ENCODE measurements around the gene TRAPPC1.

The TRAPPC1 gene

DNA sequence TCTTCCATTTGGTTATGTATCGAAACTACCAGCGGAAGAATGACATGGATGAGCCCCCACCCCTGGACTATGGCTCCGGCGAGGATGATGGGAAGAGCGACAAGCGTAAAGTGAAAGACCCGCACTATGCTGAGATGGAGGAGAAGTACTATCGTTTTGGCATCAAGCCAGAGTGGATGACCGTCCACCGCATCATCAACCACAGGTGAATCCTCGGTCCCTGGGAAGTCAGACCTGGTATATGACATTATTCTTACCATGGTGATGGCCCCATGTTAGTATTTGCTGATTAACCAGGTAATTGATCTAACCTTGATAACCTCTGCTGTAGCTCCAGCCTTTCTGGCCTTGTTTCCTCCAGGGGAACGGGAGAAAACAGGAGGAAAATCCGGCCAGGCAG lies 34.7 kb downstream of the TRAPPC1 start:
- no peak for DNase-seq

DNA sequence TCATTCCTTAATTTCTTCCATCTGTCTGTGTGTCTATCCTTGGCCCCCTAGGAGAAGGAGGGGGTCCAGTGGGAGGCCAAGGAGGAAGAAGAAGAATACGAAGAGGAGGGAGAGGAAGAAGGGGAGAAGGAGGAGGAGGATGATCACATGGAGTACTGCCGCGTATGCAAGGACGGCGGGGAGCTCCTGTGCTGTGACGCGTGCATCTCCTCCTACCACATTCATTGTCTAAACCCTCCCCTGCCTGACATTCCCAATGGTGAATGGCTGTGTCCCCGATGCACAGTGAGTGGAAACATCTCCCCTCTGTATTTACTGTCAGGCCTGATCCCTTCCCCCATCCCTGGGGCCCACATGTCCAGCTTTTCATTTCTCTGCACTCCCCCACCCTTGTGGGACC lies 36.9 kb downstream of the TRAPPC1 start:
- no peak for DNase-seq

DNA sequence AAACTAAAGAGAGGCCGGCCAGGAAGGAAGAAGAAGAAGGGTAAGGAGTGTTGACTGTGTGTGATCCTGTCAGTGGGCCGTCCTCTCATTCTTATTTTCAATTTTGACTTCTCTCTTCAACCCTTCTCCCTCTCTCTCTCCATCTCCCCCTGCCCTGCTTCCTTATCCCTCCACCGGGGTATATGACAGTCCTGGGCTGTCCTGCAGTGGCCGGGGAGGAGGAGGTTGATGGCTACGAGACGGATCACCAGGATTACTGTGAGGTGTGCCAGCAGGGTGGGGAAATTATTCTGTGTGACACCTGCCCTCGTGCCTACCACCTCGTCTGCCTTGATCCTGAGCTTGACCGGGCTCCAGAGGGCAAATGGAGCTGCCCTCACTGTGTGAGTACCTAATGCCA lies 37.5 kb downstream of the TRAPPC1 start:
- no peak for DNase-seq

DNA sequence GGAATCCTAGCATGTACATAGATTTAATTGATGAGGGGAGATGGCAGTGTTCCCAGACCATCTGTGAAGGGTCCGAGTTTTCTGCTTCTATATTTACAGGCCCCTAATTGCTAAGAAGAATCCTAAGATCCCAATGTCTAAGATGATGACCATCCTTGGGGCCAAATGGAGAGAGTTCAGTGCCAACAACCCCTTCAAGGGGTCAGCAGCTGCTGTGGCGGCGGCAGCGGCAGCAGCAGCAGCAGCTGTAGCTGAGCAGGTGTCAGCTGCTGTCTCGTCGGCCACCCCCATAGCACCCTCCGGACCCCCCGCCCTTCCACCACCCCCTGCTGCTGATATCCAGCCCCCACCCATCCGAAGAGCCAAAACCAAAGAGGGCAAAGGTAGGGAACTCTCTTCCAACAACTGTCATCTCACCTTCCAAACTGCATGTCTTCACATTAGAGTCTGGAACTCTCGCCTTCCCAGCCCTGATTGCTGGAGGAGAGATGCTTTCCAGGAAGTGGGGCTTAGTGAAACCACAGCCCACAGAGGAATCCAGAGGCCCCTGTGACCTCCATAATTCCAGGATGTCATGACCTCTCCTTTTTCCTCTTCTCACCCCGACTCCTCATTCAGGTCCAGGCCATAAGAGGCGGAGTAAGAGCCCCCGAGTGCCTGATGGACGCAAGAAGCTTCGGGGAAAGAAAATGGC lies 38.4 kb downstream of the TRAPPC1 start:
- no peak for DNase-seq

DNA sequence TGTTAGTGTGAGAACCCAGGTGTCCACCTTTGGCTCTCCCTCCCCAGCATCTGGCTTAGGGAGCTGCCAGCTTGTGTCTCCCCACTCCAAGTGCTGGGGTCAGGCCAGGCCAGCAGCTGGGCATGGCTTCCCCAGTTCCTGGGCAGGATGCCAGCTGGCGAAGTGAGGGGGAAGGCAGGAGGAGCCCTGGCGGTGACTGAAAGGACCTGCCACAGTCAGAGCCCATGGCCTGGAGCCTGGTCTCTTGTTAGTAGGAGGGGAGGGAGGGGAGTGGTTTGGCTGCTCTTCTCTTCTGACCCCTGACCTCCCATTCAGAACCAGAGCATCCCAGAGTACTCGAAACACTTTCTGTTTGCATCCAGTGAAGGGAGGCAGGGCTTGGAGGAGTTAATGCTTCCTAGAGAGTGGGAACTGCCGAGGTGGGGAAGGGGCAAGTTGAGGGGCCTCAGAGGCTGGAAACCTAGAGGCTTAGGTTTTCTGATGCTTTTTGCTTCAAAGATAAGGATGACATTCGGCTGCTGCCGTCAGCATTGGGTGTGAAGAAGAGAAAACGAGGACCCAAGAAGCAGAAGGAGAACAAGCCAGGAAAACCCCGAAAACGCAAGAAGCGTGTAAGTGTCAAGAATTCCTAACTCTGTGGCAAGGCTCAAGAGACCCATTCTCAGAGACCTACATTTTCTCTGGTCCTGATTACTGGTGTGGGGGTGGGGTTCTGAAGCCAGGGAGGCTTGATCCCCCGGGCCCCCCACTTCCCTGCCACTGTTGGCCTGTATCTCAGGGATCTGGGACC lies 42.4 kb downstream of the TRAPPC1 start:
- peak in 1 of 6 experiments; percentile 36 for DNase-seq

DNA sequence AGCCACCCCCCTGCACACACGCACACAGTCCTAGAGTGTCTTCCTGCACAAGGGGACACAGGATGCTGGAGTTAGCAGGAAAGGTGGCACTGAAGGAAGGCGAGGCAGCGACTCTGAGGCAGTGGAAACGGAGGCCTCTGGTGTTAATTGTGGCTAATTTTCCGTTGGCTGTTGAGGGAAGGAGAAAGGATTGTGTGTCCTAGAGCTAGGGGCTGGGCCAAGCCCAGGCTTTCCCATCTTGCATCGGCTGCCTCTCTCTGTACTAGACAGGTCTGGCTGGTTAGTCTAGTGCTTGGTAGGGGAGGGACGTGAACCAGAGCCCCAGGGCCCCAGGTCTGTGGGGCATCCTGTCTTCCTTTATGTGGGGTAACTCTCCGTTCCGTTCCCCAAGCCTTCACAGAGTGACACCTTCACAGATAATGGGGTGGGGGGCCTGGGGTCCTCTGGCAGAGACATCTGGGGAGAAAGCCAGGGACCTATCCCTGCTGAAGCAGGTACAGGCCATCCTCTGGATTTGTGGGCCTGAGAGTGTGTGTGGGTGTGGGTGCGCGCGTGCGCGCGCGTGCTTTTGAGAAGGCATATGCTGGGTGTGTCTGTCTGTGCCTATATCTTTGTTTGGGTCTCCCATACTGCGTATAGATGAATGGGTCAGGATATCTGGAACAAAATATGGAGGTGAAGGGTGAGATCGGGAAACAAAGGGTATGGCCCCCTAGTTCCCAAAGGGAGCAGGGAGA lies 43.4 kb downstream of the TRAPPC1 start, which contains the start of gene CHD3:
CHD3 (plus strand) TSS at position 606 of the 737 bp plus-strand sequence. CDS start 212 bp downstream, outside the sequence.
- DNase-seq = peak; percentile 17 to 53 (median 44)

DNA sequence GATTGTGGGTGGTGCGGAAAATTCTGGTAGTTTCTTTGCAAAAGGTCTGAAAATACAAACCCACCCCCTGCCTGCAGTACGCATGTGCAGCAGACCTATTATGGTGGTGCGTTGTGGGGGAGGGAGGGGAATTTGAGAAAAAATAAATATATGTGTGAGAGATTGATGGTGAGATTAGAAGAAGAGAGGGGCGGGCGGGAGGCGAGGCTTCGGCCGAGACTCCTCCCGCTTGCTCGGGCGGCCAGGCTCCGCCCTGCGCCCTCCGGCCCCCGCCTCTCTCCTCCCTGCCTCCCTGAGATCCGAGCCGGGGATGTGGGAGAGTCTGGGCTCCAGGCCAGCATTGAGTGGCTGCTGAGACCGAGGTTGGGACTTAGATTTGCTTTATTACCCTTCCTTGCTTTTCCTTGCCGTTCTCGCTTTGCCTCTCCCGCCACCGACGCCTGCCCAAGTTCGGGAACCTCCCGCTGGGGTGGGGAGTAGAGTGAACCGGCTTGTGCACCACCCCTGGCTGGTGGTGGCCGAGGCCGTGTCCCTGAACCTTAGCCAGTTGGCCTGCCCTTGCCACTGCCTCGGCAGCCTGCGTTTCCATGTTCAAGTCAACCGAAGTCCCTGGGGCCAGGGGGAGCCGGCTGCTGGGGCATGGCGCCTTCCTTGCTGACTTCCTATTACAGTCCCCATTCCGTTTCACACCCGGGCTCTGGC lies 44.1 kb downstream of the TRAPPC1 start:
- DNase-seq = peak; percentile 71 to 95 (median 92)

DNA sequence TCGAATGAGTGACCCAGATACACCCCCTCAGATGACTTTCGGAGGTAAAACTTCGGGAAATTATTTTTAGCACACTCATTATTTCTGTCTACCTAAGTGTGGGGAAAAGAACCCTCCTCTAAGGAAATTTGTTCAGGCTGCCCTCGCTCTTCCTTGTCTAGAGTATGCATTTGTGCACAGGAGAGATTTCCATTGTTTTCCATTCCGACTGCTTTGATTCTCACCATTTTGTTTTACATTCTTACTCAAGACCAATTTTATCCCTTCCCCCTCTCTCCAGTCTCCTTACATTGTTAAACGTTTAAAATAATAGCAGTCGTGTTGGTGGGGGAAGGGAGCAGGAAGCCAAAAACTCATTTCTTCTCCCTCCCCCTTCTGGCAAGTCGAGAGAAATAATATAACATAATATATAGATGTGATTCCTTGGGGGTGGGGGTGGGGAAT lies 44.7 kb downstream of the TRAPPC1 start:
- DNase-seq = no peak

DNA sequence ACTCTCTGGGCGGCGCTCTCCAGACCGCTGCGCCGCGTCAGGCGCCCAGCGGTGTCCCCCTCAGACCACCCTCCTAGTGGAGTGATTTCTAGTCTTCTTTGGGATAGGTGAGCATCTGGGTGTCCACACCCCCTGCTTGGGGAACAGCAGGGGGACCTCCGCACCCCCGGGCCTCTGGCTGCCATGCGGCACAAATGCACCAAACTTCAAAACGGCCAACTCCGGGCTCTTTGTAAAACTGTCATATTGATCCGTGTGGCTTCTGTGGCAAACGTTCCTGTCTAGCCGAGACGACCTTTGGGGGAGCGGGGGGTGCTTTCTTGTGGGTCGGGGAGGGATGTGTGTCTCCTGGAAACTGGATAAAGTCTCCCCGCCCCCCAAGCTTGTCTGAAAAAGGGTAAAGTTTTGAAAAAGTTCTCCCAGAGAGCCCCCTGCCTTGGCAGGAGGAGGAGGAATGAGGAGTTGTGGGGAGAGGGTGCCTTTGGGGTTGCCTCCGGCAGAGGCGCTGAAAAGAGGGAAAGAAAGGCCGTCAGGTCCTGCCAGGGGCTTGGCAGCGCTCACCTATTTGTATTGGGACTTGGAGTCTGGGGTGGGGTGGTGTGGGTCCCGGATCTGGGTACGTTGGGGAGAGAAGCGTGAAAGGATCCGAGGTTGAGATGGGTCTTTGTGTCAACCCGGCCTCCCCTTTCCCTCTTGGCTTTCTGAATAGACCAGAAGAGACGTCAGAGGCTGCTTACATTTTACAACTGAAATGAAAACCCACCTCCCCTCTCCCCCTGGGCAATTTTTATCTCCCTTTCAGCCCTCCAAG lies 45.3 kb downstream of the TRAPPC1 start:
- peak; percentile 64 to 77 (median 66) for DNase-seq

DNA sequence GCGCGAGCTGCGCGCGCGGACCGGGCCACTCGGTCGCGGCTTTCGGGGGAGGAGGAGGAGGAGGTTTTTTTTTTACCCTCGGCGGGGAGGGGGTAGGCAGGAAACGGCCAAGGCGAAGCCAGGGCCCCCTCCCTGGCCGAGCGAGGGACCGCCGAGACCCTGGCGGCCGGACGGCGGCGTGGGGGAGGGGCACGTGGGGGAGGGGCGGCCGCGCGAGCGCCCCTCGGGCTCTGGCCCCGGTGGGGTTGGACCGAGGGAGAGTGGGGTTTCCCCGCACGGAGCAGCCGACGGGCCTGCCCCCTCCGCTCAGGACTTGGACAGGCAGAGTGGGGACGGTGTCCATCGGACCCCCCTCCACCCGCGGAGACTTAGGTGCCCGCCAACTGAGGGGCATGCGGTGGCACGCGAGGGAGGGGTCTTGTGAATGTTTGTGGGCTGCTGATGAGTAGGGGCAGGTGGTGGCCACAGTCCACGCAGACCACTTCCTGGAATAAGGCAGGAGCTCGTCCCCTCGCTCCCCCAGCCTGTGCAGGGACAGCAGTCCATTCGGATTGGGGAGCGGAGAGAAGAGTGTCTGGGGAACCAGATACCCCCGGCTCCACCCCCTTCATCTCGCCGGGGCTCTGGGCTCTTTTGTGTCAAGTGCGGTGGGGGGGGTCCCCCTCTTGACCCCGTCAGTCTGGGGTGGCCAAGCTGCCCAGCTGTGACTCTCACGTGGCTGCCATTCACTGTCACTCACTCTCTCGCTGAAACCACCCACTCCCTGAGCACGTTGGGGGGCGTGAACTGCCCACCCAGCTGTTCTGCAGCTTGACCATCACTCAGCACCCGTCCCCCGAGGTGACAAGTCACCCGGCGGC lies 46.1 kb downstream of the TRAPPC1 start:
- DNase-seq = peak in 3 of 6 experiments; percentile 38 to 53 (median 45)

DNA sequence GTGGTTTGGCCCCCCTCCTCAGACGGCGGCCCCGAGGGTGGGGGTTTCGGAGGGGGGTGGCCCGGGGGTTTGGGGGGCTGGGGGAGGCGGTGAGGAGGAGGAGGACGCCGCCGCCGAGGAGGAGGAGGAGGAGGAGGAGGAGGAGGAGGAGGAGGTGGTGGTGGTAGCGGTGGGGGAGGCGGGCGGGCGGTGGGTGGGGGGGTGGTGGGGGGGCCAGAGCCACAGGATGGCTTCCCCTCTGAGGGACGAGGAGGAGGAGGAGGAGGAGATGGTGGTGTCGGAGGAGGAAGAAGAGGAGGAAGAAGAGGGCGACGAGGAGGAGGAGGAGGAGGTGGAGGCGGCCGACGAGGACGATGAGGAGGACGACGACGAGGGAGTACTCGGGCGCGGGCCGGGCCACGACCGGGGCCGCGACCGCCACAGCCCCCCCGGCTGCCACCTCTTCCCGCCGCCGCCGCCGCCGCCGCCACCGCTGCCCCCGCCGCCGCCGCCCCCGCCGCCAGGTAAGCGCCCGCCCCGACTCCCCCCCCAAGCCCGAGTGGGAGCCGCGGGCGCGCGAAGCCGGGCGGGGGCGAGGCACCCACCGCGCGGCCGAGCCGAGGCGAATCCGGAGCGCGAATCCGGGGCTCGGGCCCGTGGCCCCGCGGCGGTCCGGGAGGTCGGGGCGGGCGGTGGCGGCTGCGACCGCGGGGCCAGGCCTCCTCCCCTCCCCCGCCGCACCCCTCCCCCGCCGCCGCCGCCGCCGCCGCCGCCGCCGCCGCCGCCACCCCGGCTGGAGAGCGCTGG lies 47.0 kb downstream of the TRAPPC1 start:
- DNase-seq = peak in 4 of 6 experiments; percentile 30 to 45 (median 36)

DNA sequence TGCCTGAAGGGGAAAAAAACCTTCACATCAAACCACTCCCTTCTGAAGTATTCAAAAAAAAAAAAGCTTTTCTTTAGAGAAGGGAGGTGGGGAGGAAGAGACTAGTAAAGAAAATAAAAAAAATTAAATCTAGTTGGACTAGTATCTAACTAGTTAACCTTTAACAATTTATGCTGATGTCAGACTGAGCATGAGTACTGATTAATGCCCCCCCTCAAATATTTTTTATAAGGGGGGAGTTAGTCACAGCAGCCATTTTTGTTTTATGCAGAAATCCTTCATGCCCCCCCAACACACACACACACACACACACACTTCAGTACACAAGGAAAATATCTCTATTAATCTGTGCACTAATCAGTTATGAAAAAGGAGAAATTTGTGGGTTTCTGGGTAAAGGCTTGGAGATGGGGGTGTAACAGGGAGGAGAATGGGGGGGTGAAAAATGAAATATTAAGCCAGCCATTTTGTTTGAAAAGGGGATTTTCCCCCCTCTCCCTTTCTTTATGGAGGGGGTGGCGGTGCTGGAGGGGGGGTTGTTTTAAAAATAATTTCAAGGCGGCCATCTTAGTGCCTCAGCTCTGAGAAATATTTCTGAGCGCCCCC lies 47.9 kb downstream of the TRAPPC1 start:
- DNase-seq = peak; percentile 30 to 60 (median 43)

DNA sequence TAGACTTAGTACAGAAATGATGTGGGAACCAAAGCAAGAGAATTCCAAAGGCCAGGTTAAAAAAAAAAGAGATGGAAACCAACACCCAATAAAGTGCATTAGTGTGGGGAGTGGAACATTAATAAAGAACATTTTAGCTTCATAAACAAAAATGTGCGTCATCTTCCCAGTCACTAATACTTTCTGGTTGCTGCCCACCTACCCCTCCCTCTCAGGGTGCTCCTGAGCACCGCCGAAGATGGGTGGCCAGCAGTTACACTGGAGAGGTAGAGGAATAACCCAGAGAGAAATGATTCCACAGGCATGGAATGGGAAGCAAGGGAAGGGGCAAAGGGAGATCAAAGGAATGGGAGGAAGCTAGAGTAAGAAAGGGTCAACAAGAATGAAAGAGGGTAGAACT lies 49.1 kb downstream of the TRAPPC1 start:
- no peak for DNase-seq

DNA sequence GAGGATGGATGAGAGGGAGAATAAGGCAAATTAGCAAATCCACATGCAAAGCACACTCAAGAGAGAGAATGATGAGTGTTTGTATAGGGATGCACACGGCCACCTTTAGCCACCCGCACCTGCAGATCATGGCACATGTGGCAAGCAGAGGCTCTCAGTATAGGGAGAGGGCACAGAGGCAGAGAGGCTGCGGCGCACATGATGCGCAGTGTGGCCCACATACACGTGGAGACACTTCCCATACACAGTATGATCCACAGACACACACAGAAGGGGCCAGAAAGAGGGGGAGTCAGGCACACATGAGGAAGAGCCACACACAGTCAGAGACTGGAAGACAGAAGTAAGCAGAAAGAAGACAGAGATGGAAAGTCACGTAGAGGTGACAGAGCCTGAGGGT lies 49.7 kb downstream of the TRAPPC1 start:
- DNase-seq = no peak

DNA sequence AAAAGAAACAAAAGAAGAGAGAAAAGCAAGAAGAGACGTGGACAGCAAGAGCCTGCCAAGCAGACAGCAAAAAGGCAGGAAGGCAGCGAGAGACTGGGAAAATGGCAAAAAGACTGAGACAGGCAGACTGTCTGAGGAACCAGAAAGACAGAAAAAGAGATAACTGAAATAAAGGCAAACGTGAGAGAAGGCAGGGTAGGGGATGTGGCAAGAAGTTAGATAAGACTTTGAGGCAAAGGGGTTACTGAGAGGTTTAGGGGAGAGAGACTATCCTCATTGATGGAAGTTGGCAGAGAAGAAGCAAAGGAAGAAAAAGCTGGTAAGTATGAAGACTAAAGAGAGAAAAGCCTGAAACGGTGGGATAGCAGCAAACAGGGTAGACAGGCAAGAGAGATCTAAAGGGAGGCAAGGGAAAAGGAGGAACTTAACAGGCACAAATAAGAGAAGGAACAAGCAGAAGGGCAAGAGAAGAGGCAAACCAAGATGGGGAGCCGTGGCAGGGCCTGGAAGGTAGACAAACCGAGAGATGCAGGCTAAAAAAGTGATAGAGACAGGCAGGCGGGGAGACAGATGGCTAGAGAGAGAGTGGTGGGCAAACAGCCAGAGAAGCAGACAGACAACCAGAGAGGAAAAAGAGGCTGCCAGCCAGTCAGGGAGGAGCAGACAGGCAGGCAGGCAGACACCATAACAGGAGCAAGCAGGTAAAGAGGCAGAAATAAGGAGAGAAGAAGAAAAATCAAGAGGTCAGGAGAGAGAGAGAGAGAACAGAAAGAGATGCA lies 50.3 kb downstream of the TRAPPC1 start:
- DNase-seq = no peak

Data from stimulated activated naive CD4-positive, alpha-beta T cell (primary cell).